Adipocyte (in vitro differentiated cells): Measurements from ENCODE around the gene P2RX5.
"Not testable (repeated sequence)": the region's sequence is repeated elsewhere in the genome, so short reads cannot be mapped to it uniquely, and the experiment has no call there.

Experiments used
- DNase-seq: peaks from one replicate; pipeline ENCODE4 v3.0.0-alpha.2; 2015; ENCODE audit warnings: low read depth
- H3K27me3 ChIP-seq: replicated peaks from 2 replicates; pipeline ENCODE4 v1.7.0; 2013; ENCODE audit warnings: mild to moderate bottlenecking, low read length, moderate library complexity; ENCODE audit not compliant: control insufficient read depth, insufficient read depth
- H3K36me3 ChIP-seq: 2 replicates; pipeline ENCODE4 v1.7.0; 2013; ENCODE audit warnings: low read length, mild to moderate bottlenecking, moderate library complexity; ENCODE audit not compliant: control insufficient read depth, insufficient read depth, severe bottlenecking
- H3K4me1 ChIP-seq: 2 replicates; pipeline ENCODE4 v1.7.0; 2013; ENCODE audit warnings: mild to moderate bottlenecking, low read length, moderate library complexity; ENCODE audit not compliant: control insufficient read depth, insufficient read depth
- H3K4me3 ChIP-seq: 2 replicates; pipeline ENCODE4 v1.7.0; 2013; ENCODE audit warnings: mild to moderate bottlenecking, low read length, moderate library complexity
- H3K9ac ChIP-seq: 2 replicates; pipeline ENCODE4 v1.7.0; 2013; ENCODE audit warnings: mild to moderate bottlenecking, low read length, moderate library complexity
- H3K9me3 ChIP-seq: 2 replicates; pipeline ENCODE4 v1.7.0; 2013; ENCODE audit warnings: mild to moderate bottlenecking, low read length, moderate library complexity; ENCODE audit not compliant: control insufficient read depth

Gene P2RX5

GRCh38 chr17:3710951-3711383, 15.0 kb upstream of the P2RX5 start:
- Histone ChIP-seq H3K9me3 (no peaks in the 10 kb centered on the region), H3K27me3 (no peaks in the 10 kb centered on the region), H3K9ac (no peak overlapping the region), H3K4me1 (peaks cover 5% of the 10 kb centered on the region), H3K36me3 (peaks cover 24% of the 10 kb centered on the region), H3K4me3 (no peak overlapping the region)
- DNase-seq: peak; percentile 8

GRCh38 chr17:3708366-3708765, 12.4 kb upstream of the P2RX5 start:
- H3K4me1 ChIP-seq: peaks cover 5% of the 10 kb centered on the region
- DNase-seq: no peak

GRCh38 chr17:3705718-3705984, 9.7 kb upstream of the P2RX5 start:
- not testable (repeated sequence) for DNase-seq, H3K36me3 ChIP-seq, H3K4me1 ChIP-seq, H3K9me3 ChIP-seq, H3K27me3 ChIP-seq, H3K4me3 ChIP-seq, H3K9ac ChIP-seq

More at GRCh38 chr17:3708366-3708765, 12.4 kb upstream of the P2RX5 start:
- Histone ChIP-seq H3K9ac (no peak overlapping the region), H3K4me3 (no peak overlapping the region), H3K9me3 (no peaks in the 10 kb centered on the region), H3K27me3 (no peaks in the 10 kb centered on the region), H3K36me3 (peaks cover 7% of the 10 kb centered on the region)

- Histone ChIP-seq H3K27me3 (no peaks in the 10 kb centered on the region), H3K4me3 (no peak overlapping the region), H3K9ac (no peak overlapping the region), H3K36me3 (no peaks in the 10 kb centered on the region), H3K9me3 (no peaks in the 10 kb centered on the region), H3K4me1 (no peaks in the 10 kb centered on the region)
- DNase-seq: no peak
Measured at GRCh38 chr17:3704931-3705717, 9.2 kb upstream of the P2RX5 start.

GRCh38 chr17:3702041-3702539, 6.1 kb upstream of the P2RX5 start:
- H3K27me3 ChIP-seq, H3K4me3 ChIP-seq, H3K4me1 ChIP-seq, DNase-seq, H3K36me3 ChIP-seq, H3K9ac ChIP-seq: not testable (repeated sequence)
- peaks cover 12% of the 10 kb centered on the region for H3K9me3 ChIP-seq

GRCh38 chr17:3699951-3700350, 4.0 kb upstream of the P2RX5 start:
- peaks cover 12% of the 10 kb centered on the region for H3K9me3 ChIP-seq
- H3K27me3 ChIP-seq: no peaks in the 10 kb centered on the region
- no peaks in the 10 kb centered on the region for H3K36me3 ChIP-seq
- H3K4me1 ChIP-seq: peaks cover 4% of the 10 kb centered on the region
- no peak overlapping the region for H3K9ac ChIP-seq
- no peak for DNase-seq
- H3K4me3 ChIP-seq: no peak overlapping the region

GRCh38 chr17:3698139-3698538, 2.2 kb upstream of the P2RX5 start:
- peaks cover 12% of the 10 kb centered on the region for H3K9me3 ChIP-seq
- H3K36me3 ChIP-seq: no peaks in the 10 kb centered on the region
- no peak overlapping the region for H3K9ac ChIP-seq
- no peak for DNase-seq
- H3K27me3 ChIP-seq: no peaks in the 10 kb centered on the region
- peaks cover 4% of the 10 kb centered on the region for H3K4me1 ChIP-seq
- no peak overlapping the region for H3K4me3 ChIP-seq

GRCh38 chr17:3697103-3697476, 1.1 kb upstream of the P2RX5 start:
- Histone ChIP-seq H3K9ac (no peak overlapping the region), H3K4me3 (no peak overlapping the region), H3K9me3 (peaks cover 12% of the 10 kb centered on the region), H3K36me3 (no peaks in the 10 kb centered on the region), H3K27me3 (no peaks in the 10 kb centered on the region), H3K4me1 (peaks cover 4% of the 10 kb centered on the region)
- no peak for DNase-seq

- peak overlapping the region; percentile 78 for H3K4me3 ChIP-seq
- DNase-seq: no peak
- H3K9me3 ChIP-seq: peaks cover 12% of the 10 kb centered on the region
- peaks cover 4% of the 10 kb centered on the region for H3K4me1 ChIP-seq
- peaks cover 10% of the 10 kb centered on the region for H3K27me3 ChIP-seq
- H3K9ac ChIP-seq: no peak overlapping the region
- H3K36me3 ChIP-seq: no peaks in the 10 kb centered on the region
Measured at GRCh38 chr17:3695129-3695722, 729 bp downstream of the P2RX5 start.

GRCh38 chr17:3693829-3694231, 2.1 kb downstream of the P2RX5 start:
- H3K27me3 ChIP-seq: peaks cover 10% of the 10 kb centered on the region
- DNase-seq: no peak

GRCh38 chr17:3693141-3693540, 2.8 kb downstream of the P2RX5 start:
- no peak for DNase-seq
- H3K9me3 ChIP-seq: peaks cover 6% of the 10 kb centered on the region
- peaks cover 4% of the 10 kb centered on the region for H3K4me1 ChIP-seq
- H3K36me3 ChIP-seq: no peaks in the 10 kb centered on the region
- H3K4me3 ChIP-seq: no peak overlapping the region
- H3K9ac ChIP-seq: no peak overlapping the region
- H3K27me3 ChIP-seq: peaks cover 10% of the 10 kb centered on the region

More at GRCh38 chr17:3693829-3694231, 2.1 kb downstream of the P2RX5 start:
- H3K4me3 ChIP-seq: no peak overlapping the region
- peaks cover 4% of the 10 kb centered on the region for H3K4me1 ChIP-seq
- H3K9me3 ChIP-seq: peaks cover 12% of the 10 kb centered on the region
- H3K9ac ChIP-seq: no peak overlapping the region
- H3K36me3 ChIP-seq: no peaks in the 10 kb centered on the region
